Kidney capillary endothelial cell (primary cell): Measurements from ENCODE around the gene LLGL2.
"Not testable (repeated sequence)": the region's sequence is repeated elsewhere in the genome, so short reads cannot be mapped to it uniquely, and the experiment has no call there.

Source experiments
- DNase-seq: peaks from one replicate; pipeline ENCODE4 v3.0.0-alpha.2; 2018; ENCODE audit warnings: low spot score

LLGL2 gene

GRCh38 chr17:75570772-75571171 lies 45.3 kb downstream of the LLGL2 start:
- no peak for DNase-seq

GRCh38 chr17:75571197-75571884 lies 45.8 kb downstream of the LLGL2 start:
- DNase-seq, result peak; percentile 92

GRCh38 chr17:75571885-75572215 lies 46.4 kb downstream of the LLGL2 start:
- DNase-seq, result no peak

- no peak for DNase-seq
These were observed 47.4 kb downstream of the LLGL2 start for GRCh38 chr17:75572713-75573539.

GRCh38 chr17:75573540-75573957 lies 48.1 kb downstream of the LLGL2 start:
- no peak for DNase-seq

- DNase-seq, result no peak
These were observed 48.5 kb downstream of the LLGL2 start for GRCh38 chr17:75573994-75574393.

GRCh38 chr17:75574404-75575036 lies 49.0 kb downstream of the LLGL2 start:
- DNase-seq, result no peak

- no peak for DNase-seq
These were observed 49.7 kb downstream of the LLGL2 start for GRCh38 chr17:75575197-75575596.

GRCh38 chr17:75575728-75576127 lies 50.2 kb downstream of the LLGL2 start:
- DNase-seq, result no peak

GRCh38 chr17:75576661-75577060 lies 51.2 kb downstream of the LLGL2 start:
- no peak for DNase-seq

- not testable (repeated sequence) for DNase-seq
These were observed 55.7 kb downstream of the LLGL2 start for GRCh38 chr17:75581121-75581725.

GRCh38 chr17:75583197-75583596 lies 57.7 kb downstream of the LLGL2 start:
- DNase-seq, result not testable (repeated sequence)

- DNase-seq, result no peak
These were observed 59.3 kb downstream of the LLGL2 start for GRCh38 chr17:75584849-75585175.

GRCh38 chr17:75587675-75588595 lies 62.4 kb downstream of the LLGL2 start, which contains the start of gene MYO15B:
MYO15B (plus strand) TSS chr17:75587800; CDS start chr17:75588058, 258 bp downstream.
- DNase-seq, result peak; percentile 58

GRCh38 chr17:75588596-75589011 lies 63.1 kb downstream of the LLGL2 start:
- DNase-seq, result no peak

- DNase-seq, result peak; percentile 86
These were observed 63.8 kb downstream of the LLGL2 start for GRCh38 chr17:75589012-75589918.

- no peak for DNase-seq
These were observed 64.4 kb downstream of the LLGL2 start for GRCh38 chr17:75589919-75590303.

- DNase-seq, result no peak
These were observed 64.8 kb downstream of the LLGL2 start for GRCh38 chr17:75590314-75590761.

- no peak for DNase-seq
These were observed 65.6 kb downstream of the LLGL2 start for GRCh38 chr17:75590849-75591721.
